Naive B cell (primary cell): ENCODE results near the gene FFAR3. TPM values are rescaled to one million over a fixed set of nuclear protein-coding genes. Genes with fewer than 3 reads are reported as not detected.
"Not testable (repeated sequence)": the region's sequence is repeated elsewhere in the genome, so short reads cannot be mapped to it uniquely, and the experiment has no call there.

Experiments
- ATAC-seq, 2 donors: fragments of 150-1000 bp; cut with Tn5 transposase; 2 replicates each; pipeline ENCODE4 v1.10.0; 2021; ENCODE audit warnings: low read depth in 2 of 2, mild to moderate bottlenecking in 2 of 2, moderate library complexity in 2 of 2
- DNase-seq: peaks from one replicate; pipeline ENCODE4 v3.0.0; 2022
- H3K27ac Mint-ChIP-seq, 6 donors: one replicate each; pipeline ENCODE4 v1.8.0; 2020 to 2022; ENCODE audit warnings: mild to moderate bottlenecking in 6 of 6, mixed read lengths in 6 of 6, moderate library complexity in 5 of 6, inconsistent platforms in 2 of 6
- H3K27me3 Mint-ChIP-seq, 3 donors: one replicate each; pipeline ENCODE4 v1.8.0; 2021 to 2022; ENCODE audit warnings: mixed read lengths in 3 of 3, mild to moderate bottlenecking in 1 of 3
- H3K36me3 Mint-ChIP-seq, 2 donors: one replicate each; pipeline ENCODE4 v1.8.0; 2020 to 2022; ENCODE audit warnings: mixed read lengths in 2 of 2, inconsistent platforms in 1 of 2, mild to moderate bottlenecking in 1 of 2
- H3K4me1 Mint-ChIP-seq, 3 donors: one replicate each; pipeline ENCODE4 v1.8.0; 2020 to 2022; ENCODE audit warnings: mixed read lengths in 3 of 3, inconsistent platforms in 1 of 3, mild to moderate bottlenecking in 1 of 3, moderate library complexity in 1 of 3
- H3K4me3 Mint-ChIP-seq, 8 donors: one replicate each; pipeline ENCODE4 v1.8.0; 2020 to 2022; ENCODE audit warnings: mild to moderate bottlenecking in 8 of 8, mixed read lengths in 8 of 8, moderate library complexity in 8 of 8, inconsistent platforms in 2 of 8
- H3K9me3 Mint-ChIP-seq, 7 donors: one replicate each; pipeline ENCODE4 v1.8.0; 2020 to 2022; ENCODE audit warnings: mixed read lengths in 7 of 7, mild to moderate bottlenecking in 5 of 7, inconsistent platforms in 2 of 7, moderate library complexity in 1 of 7
- polyA plus RNA-seq, 6 donors: library from polyadenylated mRNA; unstranded; fragments of 300-500 nt; fragmentation: Illumina TruSeq; gene quantifications; one replicate each; pipeline ENCODE4 v1.2.3, GENCODE V29; 2021; ENCODE audit warnings: low read depth in 6 of 6

Gene FFAR3
- polyA plus RNA-seq, 6 donors from 2014 or later, result 0.17 TPM; not detected in 5

DNA sequence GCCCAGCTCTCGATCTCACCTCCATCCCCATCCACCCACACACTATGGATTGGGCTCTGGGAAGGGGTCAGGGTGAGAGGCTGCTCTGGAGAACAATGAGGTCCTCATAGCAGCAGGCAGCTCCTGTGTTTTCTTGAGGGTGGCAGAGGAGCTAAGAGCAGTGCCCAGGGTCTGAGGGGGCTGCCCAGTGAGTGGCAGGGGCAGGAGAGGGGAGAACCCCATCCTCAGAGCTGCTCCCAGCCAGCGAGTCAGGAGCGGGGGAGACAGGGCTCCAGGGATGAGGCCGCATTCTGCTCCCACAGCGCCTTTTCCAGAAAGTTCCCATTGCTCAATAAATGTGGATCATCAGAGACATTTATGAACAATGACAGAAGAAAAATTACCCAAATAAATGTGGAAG lies 1.8 kb downstream of the FFAR3 start:
- H3K27ac Mint-ChIP-seq, H3K36me3 Mint-ChIP-seq, ATAC-seq, H3K9me3 Mint-ChIP-seq, H3K4me3 Mint-ChIP-seq, DNase-seq: not testable (repeated sequence)
- peaks cover 4 to 10% (median 10%) of the 10 kb centered on the region in 3 donors for H3K4me1 Mint-ChIP-seq
- peaks cover 7 to 43% (median 36%) of the 10 kb centered on the region in 3 donors for H3K27me3 Mint-ChIP-seq

DNA sequence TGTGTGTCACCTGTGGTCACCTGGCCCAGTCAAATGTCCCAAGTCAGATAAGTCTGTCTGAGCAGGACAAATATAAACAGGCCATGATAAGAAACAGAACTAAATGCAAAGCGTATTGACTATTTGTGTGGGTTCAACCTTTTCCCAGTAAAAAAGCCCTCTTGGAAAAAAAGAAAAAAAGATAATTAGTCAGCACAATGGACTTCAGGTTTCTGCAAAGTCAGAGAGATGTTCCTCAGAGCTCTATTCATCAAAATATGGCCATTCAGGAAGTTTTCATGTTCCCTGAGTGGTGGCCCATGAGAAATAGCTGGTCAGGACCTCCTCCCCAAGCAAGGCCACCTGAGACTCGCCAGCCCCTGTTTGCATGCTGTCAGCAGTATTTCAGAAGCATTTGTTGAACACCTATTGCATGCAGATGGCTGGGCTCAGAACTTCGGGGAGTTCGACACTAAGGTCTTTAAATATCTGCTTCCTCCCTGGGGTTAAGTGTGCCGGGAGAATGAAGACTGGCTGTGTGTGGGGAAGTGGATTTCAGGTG lies 2.7 kb downstream of the FFAR3 start:
- no peak overlapping the region for H3K27ac Mint-ChIP-seq
- H3K36me3 Mint-ChIP-seq, result no peaks in the 10 kb centered on the region
- DNase-seq (no peak), ATAC-seq (no peak)
- peaks cover 9 to 47% (median 41%) of the 10 kb centered on the region in 3 donors for H3K27me3 Mint-ChIP-seq
- H3K4me3 Mint-ChIP-seq, result no peak overlapping the region
- H3K9me3 Mint-ChIP-seq, result no peaks in the 10 kb centered on the region
- peaks cover 2 to 10% (median 8%) of the 10 kb centered on the region in 3 donors for H3K4me1 Mint-ChIP-seq

DNA sequence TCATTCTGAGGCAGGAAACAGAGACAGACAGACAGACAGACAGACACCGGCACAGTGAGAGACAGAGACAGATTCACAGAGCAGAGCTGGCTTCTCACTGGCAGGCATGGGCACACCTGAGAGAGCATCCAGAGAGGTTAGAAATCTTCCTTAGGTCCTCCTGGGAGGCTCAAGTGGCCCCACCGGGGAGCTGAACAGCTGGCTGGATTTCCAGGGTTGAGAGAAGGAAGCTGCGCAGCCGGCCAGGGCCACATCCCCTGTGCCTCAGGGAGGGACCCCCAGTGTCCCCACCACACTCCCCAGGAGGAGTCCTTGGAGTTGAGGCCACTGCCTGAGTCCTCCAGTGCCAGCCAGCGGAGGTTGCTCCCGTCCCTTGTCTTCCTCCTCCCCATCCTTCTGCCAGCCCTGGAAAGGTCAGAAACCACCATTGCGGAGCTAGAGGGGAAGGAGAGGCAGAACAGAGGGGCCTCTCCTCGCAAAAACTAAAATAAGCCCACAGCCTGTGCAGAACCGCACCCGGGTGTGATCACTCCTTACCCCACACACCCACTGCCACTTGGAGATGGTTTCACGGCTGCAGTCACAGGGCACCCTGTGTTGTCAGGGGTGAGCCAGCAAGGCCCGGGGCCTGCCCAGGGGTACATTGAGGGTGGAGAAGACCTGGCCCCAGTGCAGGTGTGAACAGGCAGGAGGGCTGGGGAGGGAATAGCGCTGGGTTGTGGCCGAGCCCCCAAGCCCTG lies 4.2 kb downstream of the FFAR3 start:
- H3K4me3 Mint-ChIP-seq, result no peak overlapping the region
- H3K4me1 Mint-ChIP-seq, result peaks cover 0 to 10% (median 5%) of the 10 kb centered on the region in 3 donors
- ATAC-seq (no peak), DNase-seq (no peak)
- no peak overlapping the region for H3K27ac Mint-ChIP-seq
- H3K27me3 Mint-ChIP-seq, result peaks cover 11 to 50% (median 49%) of the 10 kb centered on the region in 3 donors
- H3K9me3 Mint-ChIP-seq, result no peaks in the 10 kb centered on the region
- H3K36me3 Mint-ChIP-seq, result no peaks in the 10 kb centered on the region

DNA sequence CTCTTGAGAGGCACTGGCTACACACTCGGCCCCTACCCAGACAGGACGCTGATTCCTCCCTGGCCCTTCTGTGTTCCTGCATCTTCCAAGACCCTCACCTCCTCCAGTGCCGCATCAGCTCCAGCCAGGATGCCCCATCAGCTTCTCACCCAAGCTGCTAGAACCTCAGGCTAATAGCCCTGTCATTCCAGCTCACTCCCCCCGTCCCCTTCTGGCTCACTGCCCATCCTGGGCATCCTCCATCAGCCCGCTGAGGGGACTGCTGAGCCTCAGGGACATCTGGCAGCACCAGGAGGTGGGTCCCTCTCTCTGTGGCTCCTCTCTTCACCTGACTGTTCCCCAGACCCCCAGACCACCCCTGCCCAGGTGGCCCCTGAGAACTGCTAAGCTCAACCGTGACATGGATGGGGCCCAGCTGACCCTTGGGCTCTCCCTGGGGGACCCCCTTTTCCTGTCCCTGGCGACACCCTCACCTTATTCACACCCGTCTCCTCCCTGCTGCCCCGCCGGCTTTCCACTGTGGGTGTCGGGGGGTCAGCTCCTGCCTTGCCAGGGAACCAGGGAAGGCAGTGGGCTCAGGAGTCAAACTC lies 4.8 kb downstream of the FFAR3 start:
- Mint-ChIP-seq H3K27me3 (peaks cover 7 to 48% (median 43%) of the 10 kb centered on the region in 3 donors), H3K9me3 (no peaks in the 10 kb centered on the region), H3K27ac (no peak overlapping the region)

DNA sequence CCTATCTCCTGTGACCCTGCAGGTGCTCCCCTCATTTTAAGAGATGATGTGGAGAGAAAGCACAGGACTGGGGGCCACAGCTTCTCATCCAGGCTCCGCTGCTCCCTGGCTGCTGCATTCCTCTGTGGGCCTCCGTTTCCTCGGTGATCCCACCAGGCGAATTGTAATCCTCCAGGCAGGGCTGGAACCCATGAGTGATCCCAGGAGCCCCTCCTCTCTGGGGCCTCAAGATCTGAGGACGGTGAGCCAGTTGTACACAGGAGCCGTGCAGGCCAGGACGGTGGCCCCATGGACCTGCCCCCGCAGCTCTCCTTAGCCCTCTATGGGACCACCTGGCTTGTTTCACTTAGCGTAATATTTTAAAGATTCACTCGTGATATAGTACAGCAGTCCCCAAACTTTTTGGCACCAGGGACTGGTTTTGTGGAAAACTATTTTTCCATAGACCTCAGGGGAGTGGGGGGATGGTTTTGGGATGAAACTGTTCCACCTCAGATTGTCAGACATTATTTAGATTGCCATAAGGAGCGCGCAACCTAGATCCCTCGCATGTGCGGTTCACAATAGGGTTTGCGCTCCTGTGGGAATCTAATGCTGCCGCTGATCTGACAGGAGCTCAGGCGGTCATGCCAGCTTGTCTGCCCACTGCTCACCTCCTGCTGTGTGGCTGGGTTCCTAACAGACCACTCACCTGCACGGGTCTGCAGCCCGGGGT lies 5.6 kb downstream of the FFAR3 start:
- Mint-ChIP-seq H3K27ac (no peak overlapping the region), H3K4me1 (peaks cover 0 to 4% (median 0%) of the 10 kb centered on the region in 3 donors)
- ATAC-seq, result no peak

More for the DNA sequence above, 4.8 kb downstream of the FFAR3 start:
- ATAC-seq (no peak), DNase-seq (no peak)
- Mint-ChIP-seq H3K4me1 (peaks cover 0 to 7% (median 3%) of the 10 kb centered on the region in 3 donors), H3K36me3 (no peaks in the 10 kb centered on the region), H3K4me3 (no peak overlapping the region)

DNA sequence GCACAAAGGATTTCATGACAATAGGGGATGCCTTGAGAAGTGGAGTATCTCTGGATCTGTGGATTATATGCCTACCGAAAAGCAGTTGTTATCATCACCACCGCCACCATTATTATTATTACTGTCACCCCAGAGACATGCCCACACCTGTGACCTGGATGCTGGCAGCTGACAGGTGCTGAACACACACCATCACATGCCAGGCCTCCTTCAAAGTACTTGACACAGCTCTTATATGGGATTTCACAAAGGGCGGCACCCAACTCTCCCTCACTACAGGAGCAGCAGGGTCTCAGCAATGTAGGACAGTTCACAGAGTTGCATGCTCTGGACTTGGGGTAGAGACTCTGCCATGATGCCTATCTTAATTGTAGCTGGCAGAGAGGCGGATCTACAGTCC lies 7.0 kb downstream of the FFAR3 start:
- no peak for DNase-seq
- Mint-ChIP-seq H3K4me3 (no peak overlapping the region), H3K27me3 (peaks cover 5 to 49% (median 39%) of the 10 kb centered on the region in 3 donors), H3K36me3 (no peaks in the 10 kb centered on the region), H3K4me1 (peaks cover 2 to 6% (median 4%) of the 10 kb centered on the region in 3 donors), H3K9me3 (peaks cover 0 to 7% (median 4%) of the 10 kb centered on the region in 7 donors), H3K27ac (no peak overlapping the region)
- no peak for ATAC-seq

More for the DNA sequence above, 5.6 kb downstream of the FFAR3 start:
- Mint-ChIP-seq H3K27me3 (peaks cover 5 to 49% (median 39%) of the 10 kb centered on the region in 3 donors), H3K4me3 (no peak overlapping the region), H3K9me3 (peaks cover 0 to 4% (median 0%) of the 10 kb centered on the region in 7 donors), H3K36me3 (no peaks in the 10 kb centered on the region)
- no peak for DNase-seq

DNA sequence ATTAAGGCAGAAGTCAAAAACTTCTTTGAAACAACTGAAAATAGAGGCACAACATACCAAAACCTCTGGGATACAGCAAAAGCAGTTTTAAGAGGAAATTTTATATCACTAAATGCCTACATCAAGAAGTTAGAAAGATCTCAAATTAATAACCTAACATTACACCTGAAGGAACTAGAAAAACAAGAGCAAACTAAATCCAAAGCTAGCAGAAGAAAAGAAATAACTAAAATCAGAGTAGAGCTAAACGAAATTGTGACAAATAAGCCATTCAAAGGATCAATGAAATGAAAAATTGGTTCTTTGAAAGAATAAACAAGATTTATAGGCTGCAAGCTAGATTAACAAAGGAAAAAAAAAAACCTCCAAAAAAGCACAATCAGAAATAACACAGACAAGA lies 10.1 kb downstream of the FFAR3 start:
- no peak overlapping the region for H3K4me3 Mint-ChIP-seq
- ATAC-seq, result no peak
- H3K27me3 Mint-ChIP-seq, result peaks cover 8 to 30% (median 23%) of the 10 kb centered on the region in 3 donors
- peaks cover 2 to 6% (median 4%) of the 10 kb centered on the region in 3 donors for H3K4me1 Mint-ChIP-seq
- DNase-seq, result no peak
- peaks cover 0 to 7% (median 4%) of the 10 kb centered on the region in 7 donors for H3K9me3 Mint-ChIP-seq
- no peaks in the 10 kb centered on the region for H3K36me3 Mint-ChIP-seq
- no peak overlapping the region for H3K27ac Mint-ChIP-seq

DNA sequence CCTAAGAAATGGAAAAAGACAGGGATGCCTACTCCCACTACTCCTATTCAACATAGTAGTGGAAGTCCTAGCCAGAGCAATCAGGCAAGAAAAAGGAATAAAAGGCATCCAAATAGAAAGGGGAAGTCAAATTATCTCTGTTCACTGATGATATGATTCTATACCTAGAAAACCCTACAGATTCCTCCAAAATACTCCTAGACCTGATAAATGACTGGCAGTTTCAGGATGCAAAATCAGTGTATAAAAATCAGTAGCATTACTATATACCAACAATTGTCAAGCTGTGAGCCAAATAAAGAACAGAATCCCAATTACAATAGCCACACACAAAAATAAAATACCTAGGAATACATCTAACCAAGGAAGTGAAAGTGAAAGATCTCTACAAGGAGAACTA lies 11.3 kb downstream of the FFAR3 start:
- Mint-ChIP-seq H3K4me3 (no peak overlapping the region), H3K4me1 (peaks cover 2 to 10% (median 8%) of the 10 kb centered on the region in 3 donors), H3K27me3 (peaks cover 8 to 22% (median 16%) of the 10 kb centered on the region in 3 donors), H3K27ac (no peak overlapping the region), H3K9me3 (peaks cover 0 to 7% (median 4%) of the 10 kb centered on the region in 7 donors), H3K36me3 (no peaks in the 10 kb centered on the region)
- ATAC-seq (no peak), DNase-seq (no peak)

DNA sequence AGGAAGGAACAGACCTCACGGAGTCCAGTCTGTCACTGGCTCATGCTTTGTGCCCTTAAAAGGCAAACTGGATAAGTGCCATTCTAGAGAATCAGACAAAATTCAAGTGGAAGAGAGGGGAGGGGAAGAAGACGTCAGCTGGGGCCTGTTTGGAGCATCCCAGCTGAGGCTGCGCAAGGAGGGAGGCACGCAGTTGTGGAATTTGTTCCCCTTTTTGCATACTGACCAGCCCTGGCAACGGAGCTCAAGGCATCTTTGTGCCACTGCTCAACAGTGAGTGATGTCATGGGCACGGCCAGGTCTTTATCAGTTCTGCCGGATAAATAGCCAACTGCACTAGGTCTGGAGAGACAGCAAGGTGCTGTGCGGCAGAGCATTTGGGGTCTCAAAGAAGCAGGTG lies 12.5 kb downstream of the FFAR3 start, which contains the start of gene GPR42:
Gene GPR42, plus strand, starts transcription at position 347 of the 400 bp plus-strand sequence. CDS start 292 bp downstream, outside the sequence.
- Mint-ChIP-seq H3K4me1 (peaks cover 12 to 18% (median 12%) of the 10 kb centered on the region in 3 donors), H3K4me3 (no peak within 1 kb of the TSS), H3K27ac (no peak within 1 kb of the TSS), H3K9me3 (peaks cover 0 to 7% (median 4%) of the 10 kb centered on the region in 7 donors), H3K27me3 (peaks cover 8 to 28% (median 18%) of the 10 kb centered on the region in 3 donors), H3K36me3 (no peaks in the 10 kb centered on the region)
- DNase-seq (no peak), ATAC-seq (no peak)

DNA sequence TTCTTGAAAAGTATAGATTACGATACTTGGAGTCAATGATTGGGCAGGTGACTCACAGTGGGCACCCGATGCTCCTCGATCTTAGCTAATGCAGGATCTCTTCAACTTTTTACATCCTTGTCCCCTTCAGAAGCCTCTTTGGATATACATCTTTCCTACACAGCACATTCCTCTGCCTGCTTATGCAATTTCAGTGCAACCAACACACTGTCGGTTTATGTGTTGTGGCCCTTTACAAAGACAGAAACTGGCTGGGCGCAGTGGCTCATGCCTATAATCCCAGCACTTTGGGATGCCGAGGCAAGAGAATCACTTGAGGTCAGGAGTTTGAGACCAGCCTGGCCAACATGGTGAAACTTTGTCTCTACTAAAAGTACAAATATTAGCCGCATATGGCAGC lies 15.2 kb downstream of the FFAR3 start:
- peak overlapping the region in 1 of 8 donors; percentile 31 for H3K4me3 Mint-ChIP-seq
- DNase-seq (no peak), ATAC-seq (no peak)
- H3K27me3 Mint-ChIP-seq, result peaks cover 3 to 16% (median 10%) of the 10 kb centered on the region in 3 donors
- peaks cover 29 to 40% (median 31%) of the 10 kb centered on the region in 3 donors for H3K4me1 Mint-ChIP-seq
- peak overlapping the region in 1 of 6 donors; percentile 37 for H3K27ac Mint-ChIP-seq
- peaks cover 5% of the 10 kb centered on the region in 2 donors for H3K36me3 Mint-ChIP-seq
- H3K9me3 Mint-ChIP-seq, result peaks cover 0 to 12% (median 7%) of the 10 kb centered on the region in 7 donors

DNA sequence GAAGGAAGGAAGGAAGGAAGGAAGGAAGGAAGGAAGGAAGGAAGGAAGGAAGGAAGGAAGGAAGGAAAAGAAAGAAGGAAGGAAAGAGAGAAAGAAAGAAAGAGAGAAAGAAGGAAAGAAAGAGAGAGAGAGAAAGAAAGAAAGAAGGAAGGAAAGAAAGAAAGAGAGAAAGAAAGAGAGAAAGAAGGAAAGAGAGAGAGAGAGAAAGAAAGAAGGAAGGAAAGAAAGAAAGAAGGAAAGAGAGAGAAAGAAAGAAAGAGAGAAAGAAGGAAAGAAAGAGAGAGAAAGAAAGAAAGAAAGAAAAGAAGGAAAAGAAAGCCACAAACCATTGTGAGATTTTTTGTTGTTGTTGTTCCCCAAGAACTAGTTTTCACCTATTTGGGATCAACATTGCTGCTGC lies 15.8 kb downstream of the FFAR3 start:
- ATAC-seq, DNase-seq, H3K36me3 Mint-ChIP-seq, H3K4me3 Mint-ChIP-seq: not testable (repeated sequence)
- Mint-ChIP-seq H3K27me3 (peaks cover 3 to 15% (median 10%) of the 10 kb centered on the region in 3 donors), H3K27ac (peak overlapping the region in 1 of 6 donors; percentile 92), H3K9me3 (peaks cover 0 to 12% (median 5%) of the 10 kb centered on the region in 7 donors), H3K4me1 (peaks cover 29 to 40% (median 31%) of the 10 kb centered on the region in 3 donors)

DNA sequence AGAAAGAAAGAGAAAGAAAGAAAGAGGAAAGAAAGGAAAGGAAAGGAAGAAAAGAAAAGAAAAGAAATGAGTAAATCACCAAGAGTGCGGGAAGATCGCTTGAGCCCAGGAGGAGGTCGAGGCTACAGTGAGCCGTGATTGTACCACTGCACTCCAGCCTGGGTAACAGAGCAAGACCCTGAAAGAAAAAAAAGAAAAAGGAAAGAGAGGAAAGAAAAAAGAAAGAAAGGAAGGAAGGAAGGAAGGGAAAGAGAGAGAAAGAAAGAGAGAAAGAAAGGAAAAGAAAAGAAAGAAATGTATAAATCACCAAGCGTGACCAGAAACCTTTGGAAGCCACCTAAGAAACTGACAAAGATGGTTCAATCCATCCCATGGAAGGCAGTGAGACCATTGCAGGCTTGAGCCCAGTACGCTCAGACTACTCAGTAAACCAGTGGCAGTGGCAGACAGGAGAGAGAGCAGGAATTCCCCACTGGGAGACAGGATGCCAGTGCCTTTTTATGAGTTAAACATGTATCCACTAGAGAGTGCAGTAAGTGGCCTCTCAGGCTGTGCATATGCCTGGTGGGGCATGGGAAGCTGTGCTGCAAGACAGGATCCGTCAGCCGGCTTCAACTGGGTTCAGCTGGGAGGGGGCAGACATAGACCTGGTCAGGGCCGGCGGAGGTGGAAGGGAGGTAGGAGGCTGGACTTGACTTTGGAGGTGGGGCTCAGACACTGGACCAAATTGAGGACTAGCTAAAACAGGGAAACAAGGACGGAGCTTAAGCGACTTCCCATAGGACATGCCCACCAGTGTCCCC lies 17.4 kb downstream of the FFAR3 start:
- peaks cover 0 to 12% (median 10%) of the 10 kb centered on the region in 3 donors for H3K27me3 Mint-ChIP-seq
- H3K9me3 Mint-ChIP-seq, result peaks cover 0 to 6% (median 2%) of the 10 kb centered on the region in 7 donors
- no peak for DNase-seq
- H3K4me1 Mint-ChIP-seq, result peaks cover 29 to 35% (median 29%) of the 10 kb centered on the region in 3 donors
- H3K27ac Mint-ChIP-seq, result peak overlapping the region in 3 of 6 donors; percentile 4 to 66 (median 42)
- H3K4me3 Mint-ChIP-seq, result peak overlapping the region in 2 of 8 donors; percentile 41 to 47
- peaks cover 5% of the 10 kb centered on the region in 2 donors for H3K36me3 Mint-ChIP-seq
- ATAC-seq, result no peak
